Colonic mucosa (tissue), 4 donors: Measurements from ENCODE around the gene PPM1D. TPM values are rescaled to one million over a fixed set of nuclear protein-coding genes. Genes with fewer than 3 reads are reported as not detected.

ENCODE experiments used
- DNase-seq: peaks from one replicate; pipeline ENCODE4 v3.0.0-alpha.2; 2020
- H3K27ac ChIP-seq: fragments of 200-600 bp; one replicate; pipeline ENCODE4 v1.8.0; 2021
- H3K27me3 ChIP-seq: fragments of 200-600 bp; one replicate; pipeline ENCODE4 v1.8.0; 2021
- H3K36me3 ChIP-seq: fragments of 200-600 bp; one replicate; pipeline ENCODE4 v1.8.0; 2021
- H3K4me1 ChIP-seq: fragments of 200-600 bp; one replicate; pipeline ENCODE4 v1.8.0; 2021; ENCODE audit warnings: mild to moderate bottlenecking
- H3K4me3 ChIP-seq: fragments of 200-600 bp; one replicate; pipeline ENCODE4 v1.8.0; 2021
- H3K9ac ChIP-seq, 2 donors: one replicate each; pipeline ENCODE4 v1.7.0; 2013; ENCODE audit warnings: control low read depth in 2 of 2, low read depth in 2 of 2, low read length in 2 of 2
- H3K9me3 ChIP-seq: fragments of 200-600 bp; one replicate; pipeline ENCODE4 v1.8.0; 2021
- intact Hi-C: fragments of 100-400 bp; cut with DNase I; formaldehyde crosslinking; loops from one replicate; pipeline ENCODE4 v1.14.1; 2022
- total RNA-seq, 2 donors: library from RNA; stranded (reverse); fragmentation: NEBNext Ultra II Directional in 1 of 2; extraction: Animal tissue kit (Norgen Biotek cat#: 25700) in 1 of 2; gene quantifications; one replicate each; pipeline ENCODE4 v1.2.1, GENCODE V29; 2021
- TF ChIP-seq, protein P1 (sequence below): fragments of 200-600 bp; IDR thresholded peaks from one replicate; pipeline ENCODE4 v1.8.0; 2022; ENCODE audit warnings: antibody characterized with exemption, mild to moderate bottlenecking
- donor health status: healthy.
- donor health status: DM: no; HTN: no; CAD: no.
- donor health status: DM: no; HTN: no; CAD: no.

Gene PPM1D
- total RNA-seq, 2 donors from 2014 or later: 21.2 to 22.8 TPM

DNA sequence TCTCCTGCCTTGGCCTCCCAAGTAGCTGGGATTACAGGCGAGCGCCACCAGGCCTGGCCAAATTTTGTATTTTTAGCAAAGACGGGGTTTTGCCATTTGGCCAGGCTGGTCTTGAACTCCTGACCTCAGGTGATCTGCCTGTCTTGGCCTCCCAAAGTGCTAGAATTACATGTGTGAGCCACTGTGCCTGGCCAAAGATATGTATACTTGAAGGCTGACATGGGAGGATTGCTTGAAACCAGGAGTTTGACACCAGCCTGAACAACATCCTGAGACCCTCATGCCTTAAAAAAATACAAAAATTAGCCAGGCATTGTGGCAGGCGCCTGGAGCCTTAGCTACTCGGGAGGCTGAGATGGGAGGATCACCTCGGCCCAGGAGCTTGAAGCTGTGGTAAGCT lies 80.8 kb downstream of the PPM1D start:
- no peaks in the 10 kb centered on the region for H3K9me3 ChIP-seq
- DNase-seq: no peak
- H3K36me3 ChIP-seq: no peaks in the 10 kb centered on the region
- intact Hi-C loops: no loop called here
- H3K4me1 ChIP-seq: peaks cover 3% of the 10 kb centered on the region
- no peak overlapping the region for H3K4me3 ChIP-seq
- no peak overlapping the region for H3K9ac ChIP-seq
- TF ChIP-seq, protein P1, sequence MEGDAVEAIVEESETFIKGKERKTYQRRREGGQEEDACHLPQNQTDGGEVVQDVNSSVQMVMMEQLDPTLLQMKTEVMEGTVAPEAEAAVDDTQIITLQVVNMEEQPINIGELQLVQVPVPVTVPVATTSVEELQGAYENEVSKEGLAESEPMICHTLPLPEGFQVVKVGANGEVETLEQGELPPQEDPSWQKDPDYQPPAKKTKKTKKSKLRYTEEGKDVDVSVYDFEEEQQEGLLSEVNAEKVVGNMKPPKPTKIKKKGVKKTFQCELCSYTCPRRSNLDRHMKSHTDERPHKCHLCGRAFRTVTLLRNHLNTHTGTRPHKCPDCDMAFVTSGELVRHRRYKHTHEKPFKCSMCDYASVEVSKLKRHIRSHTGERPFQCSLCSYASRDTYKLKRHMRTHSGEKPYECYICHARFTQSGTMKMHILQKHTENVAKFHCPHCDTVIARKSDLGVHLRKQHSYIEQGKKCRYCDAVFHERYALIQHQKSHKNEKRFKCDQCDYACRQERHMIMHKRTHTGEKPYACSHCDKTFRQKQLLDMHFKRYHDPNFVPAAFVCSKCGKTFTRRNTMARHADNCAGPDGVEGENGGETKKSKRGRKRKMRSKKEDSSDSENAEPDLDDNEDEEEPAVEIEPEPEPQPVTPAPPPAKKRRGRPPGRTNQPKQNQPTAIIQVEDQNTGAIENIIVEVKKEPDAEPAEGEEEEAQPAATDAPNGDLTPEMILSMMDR: no peak
- no peaks in the 10 kb centered on the region for H3K27me3 ChIP-seq
- H3K27ac ChIP-seq: no peak overlapping the region

- intact Hi-C loops: no loop called here
- no peak overlapping the region for H3K9ac ChIP-seq
- H3K27ac ChIP-seq: no peak overlapping the region
- no peak for DNase-seq
- H3K4me1 ChIP-seq: no peaks in the 10 kb centered on the region
- H3K27me3 ChIP-seq: no peaks in the 10 kb centered on the region
- TF ChIP-seq, protein P1: no peak
- H3K4me3 ChIP-seq: no peak overlapping the region
- no peaks in the 10 kb centered on the region for H3K9me3 ChIP-seq
- H3K36me3 ChIP-seq: no peaks in the 10 kb centered on the region
Measured at GRCh38 chr17:60685437-60685836, 85.4 kb downstream of the PPM1D start.

DNA sequence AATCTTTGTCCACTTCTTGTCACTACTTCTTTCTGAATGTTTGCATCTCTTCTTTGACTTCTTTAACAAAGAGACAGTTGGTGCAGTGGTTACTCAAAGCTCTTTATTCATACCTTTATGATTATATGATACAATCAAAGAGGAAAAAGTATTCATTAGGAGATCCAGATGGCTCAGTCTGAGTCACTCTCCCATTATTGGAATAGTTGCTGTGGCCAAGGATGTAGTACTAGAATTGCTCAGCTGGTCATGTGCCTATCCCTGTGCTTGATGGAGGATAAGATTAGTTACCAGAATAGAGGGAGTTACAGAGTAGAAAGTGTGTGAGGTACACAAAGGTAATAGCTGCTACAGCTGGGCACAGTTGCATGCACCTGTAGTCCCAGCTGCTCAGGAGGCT lies 96.0 kb downstream of the PPM1D start:
- Histone ChIP-seq H3K9me3 (no peaks in the 10 kb centered on the region), H3K4me3 (no peak overlapping the region), H3K9ac (no peak overlapping the region), H3K36me3 (no peaks in the 10 kb centered on the region), H3K27me3 (no peaks in the 10 kb centered on the region), H3K4me1 (no peaks in the 10 kb centered on the region), H3K27ac (no peak overlapping the region)
- TF ChIP-seq, protein P1: no peak
- intact Hi-C loops: no loop called here
- DNase-seq: no peak

DNA sequence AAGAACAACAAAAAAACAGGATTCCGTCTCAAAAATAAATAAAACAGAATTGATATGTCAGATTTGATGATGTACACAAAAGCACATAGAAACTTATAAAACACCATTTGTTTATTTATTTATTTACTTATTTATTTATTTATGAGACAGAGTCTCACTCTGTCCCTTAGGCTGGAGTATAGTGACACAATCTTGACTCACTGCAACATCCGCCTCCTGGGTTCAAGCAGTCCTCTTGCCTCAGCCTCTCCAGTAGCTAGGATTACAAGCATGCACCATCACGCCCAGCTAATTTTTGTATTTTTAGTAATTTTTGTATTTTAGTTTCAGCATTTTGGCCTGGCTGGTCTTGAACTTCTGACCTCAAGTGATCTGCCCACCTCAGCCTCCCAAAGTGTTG lies 99.1 kb downstream of the PPM1D start:
- H3K9ac ChIP-seq: no peak overlapping the region
- H3K36me3 ChIP-seq: no peaks in the 10 kb centered on the region
- intact Hi-C loops: no loop called here
- H3K27ac ChIP-seq: no peak overlapping the region
- no peak overlapping the region for H3K4me3 ChIP-seq
- no peaks in the 10 kb centered on the region for H3K4me1 ChIP-seq
- H3K27me3 ChIP-seq: no peaks in the 10 kb centered on the region
- DNase-seq: no peak
- TF ChIP-seq, protein P1: no peak
- H3K9me3 ChIP-seq: no peaks in the 10 kb centered on the region

DNA sequence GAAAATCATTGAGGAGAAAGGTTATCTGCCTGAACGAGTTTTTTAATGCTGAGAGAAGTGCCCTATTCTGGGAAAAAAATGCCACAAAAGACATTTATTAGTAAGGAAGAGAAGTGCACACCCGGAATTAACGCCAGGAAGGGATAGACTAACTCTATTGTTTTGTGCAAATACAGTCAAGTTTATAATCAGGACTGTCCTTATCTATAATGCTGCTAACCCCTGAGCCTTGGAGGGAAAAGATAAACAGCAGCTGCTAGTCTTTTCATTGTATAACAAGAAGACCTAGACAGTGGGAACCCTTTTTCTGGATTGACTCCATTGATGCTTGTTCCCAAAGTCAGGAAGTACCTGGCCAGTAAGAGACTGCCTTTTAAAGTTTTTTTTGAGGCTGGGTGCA lies 104.2 kb downstream of the PPM1D start:
- no peak overlapping the region for H3K4me3 ChIP-seq
- DNase-seq: no peak
- TF ChIP-seq, protein P1: no peak
- H3K4me1 ChIP-seq: no peaks in the 10 kb centered on the region
- no peak overlapping the region for H3K27ac ChIP-seq
- H3K27me3 ChIP-seq: no peaks in the 10 kb centered on the region
- intact Hi-C loops: no loop called here
- H3K9me3 ChIP-seq: no peaks in the 10 kb centered on the region
- H3K9ac ChIP-seq: no peak overlapping the region
- no peaks in the 10 kb centered on the region for H3K36me3 ChIP-seq

DNA sequence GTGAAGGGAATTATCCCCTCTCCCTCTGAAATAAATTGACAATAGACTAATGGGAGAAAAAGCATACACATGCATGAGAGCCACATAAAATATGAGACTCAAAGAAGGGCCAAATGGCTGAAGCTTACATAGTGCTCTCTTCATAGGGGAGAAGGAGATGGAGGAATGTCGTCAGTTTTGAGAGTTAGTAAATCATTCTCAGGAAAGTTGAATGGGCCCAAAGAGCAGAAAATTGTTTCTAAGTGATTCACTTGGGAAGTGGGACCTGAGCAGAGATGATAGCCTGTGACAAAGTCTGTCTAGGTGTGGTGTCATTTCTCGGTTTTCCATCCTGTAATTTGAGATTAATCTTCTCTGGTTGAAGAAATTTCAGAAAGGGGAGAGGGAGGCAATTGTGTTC lies 112.7 kb downstream of the PPM1D start:
- Histone ChIP-seq H3K9me3 (no peaks in the 10 kb centered on the region), H3K4me1 (no peaks in the 10 kb centered on the region), H3K27ac (no peak overlapping the region), H3K4me3 (no peak overlapping the region), H3K27me3 (no peaks in the 10 kb centered on the region), H3K9ac (no peak overlapping the region), H3K36me3 (no peaks in the 10 kb centered on the region)
- no peak for DNase-seq
- intact Hi-C loops: no loop called here
- TF ChIP-seq, protein P1: no peak
